PFSK-1 (cell line): ENCODE measurements around the gene KLC4.

Experiments
- FOXP2 ChIP-seq: optimal IDR thresholded peaks from 2 replicates; pipeline ENCODE3; 2011; ENCODE audit warnings: borderline replicate concordance, control low read depth, inconsistent platforms; ENCODE audit not compliant: insufficient read depth; ENCODE audit errors: extremely low read length, extremely low read depth
- POLR2AphosphoS5 ChIP-seq: IDR thresholded peaks from 2 replicates; pipeline ENCODE4 v1.6.1; 2012; ENCODE audit warnings: low read depth, mild to moderate bottlenecking, control low read depth, low read length, moderate library complexity
- SIN3A ChIP-seq: IDR thresholded peaks from 2 replicates; pipeline ENCODE4 v1.6.1; 2012; ENCODE audit warnings: mild to moderate bottlenecking, low read length, moderate library complexity, borderline replicate concordance; ENCODE audit not compliant: insufficient read depth
- TAF1 ChIP-seq: IDR thresholded peaks from 2 replicates; pipeline ENCODE4 v1.6.1; 2012; ENCODE audit warnings: low read length, control low read depth, borderline replicate concordance; ENCODE audit not compliant: insufficient read depth
- TF ChIP-seq, protein P1 (sequence below), 2 experiments: IDR thresholded peaks; 2 replicates each; pipeline versions ENCODE4 v1.6.1 to v1.8.0; 2011 to 2012; ENCODE audit warnings: low read depth in 2 of 2, low read length in 2 of 2, control low read depth in 1 of 2, inconsistent platforms in 1 of 2, mild to moderate bottlenecking in 1 of 2, moderate library complexity in 1 of 2; ENCODE audit not compliant: insufficient read depth in 1 of 2

The KLC4 gene

DNA sequence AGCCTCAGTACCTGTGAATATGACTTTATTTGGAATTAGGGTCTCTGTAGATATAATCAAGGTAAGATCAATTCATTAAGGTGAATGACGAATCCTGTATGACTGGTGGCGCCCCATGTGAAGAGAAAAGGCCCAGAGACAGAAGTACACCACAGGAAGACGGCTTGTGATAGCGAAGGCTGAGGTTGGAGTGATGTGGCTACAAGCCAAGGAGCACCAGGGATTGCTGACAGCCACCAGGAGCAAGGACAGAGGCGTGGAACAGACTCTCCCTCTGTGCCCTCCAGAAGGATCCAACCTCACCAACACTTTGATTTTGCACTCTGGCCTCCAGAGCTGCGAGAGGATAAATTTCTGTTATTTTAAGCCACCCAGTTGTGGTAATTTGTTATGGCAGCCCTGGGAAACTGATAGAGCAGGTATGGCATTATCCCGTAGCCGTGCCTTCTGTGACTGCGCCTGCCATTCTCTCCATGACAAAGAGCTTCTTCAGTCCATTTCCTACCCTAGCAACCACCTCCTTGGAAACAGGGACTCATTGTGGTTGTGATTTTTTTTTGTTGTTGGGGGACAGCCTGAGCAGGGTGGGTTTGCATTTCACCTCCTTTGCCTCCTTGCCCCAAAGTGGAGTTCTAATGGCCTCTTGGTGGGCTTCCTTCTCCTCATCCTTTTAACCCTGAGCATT, 46.2 kb downstream of the KLC4 start:
- no peak for TF ChIP-seq FOXP2
- no peak for TF ChIP-seq POLR2AphosphoS5
- TF ChIP-seq TAF1: no peak
- TF ChIP-seq SIN3A: no peak
- TF ChIP-seq, protein P1, sequence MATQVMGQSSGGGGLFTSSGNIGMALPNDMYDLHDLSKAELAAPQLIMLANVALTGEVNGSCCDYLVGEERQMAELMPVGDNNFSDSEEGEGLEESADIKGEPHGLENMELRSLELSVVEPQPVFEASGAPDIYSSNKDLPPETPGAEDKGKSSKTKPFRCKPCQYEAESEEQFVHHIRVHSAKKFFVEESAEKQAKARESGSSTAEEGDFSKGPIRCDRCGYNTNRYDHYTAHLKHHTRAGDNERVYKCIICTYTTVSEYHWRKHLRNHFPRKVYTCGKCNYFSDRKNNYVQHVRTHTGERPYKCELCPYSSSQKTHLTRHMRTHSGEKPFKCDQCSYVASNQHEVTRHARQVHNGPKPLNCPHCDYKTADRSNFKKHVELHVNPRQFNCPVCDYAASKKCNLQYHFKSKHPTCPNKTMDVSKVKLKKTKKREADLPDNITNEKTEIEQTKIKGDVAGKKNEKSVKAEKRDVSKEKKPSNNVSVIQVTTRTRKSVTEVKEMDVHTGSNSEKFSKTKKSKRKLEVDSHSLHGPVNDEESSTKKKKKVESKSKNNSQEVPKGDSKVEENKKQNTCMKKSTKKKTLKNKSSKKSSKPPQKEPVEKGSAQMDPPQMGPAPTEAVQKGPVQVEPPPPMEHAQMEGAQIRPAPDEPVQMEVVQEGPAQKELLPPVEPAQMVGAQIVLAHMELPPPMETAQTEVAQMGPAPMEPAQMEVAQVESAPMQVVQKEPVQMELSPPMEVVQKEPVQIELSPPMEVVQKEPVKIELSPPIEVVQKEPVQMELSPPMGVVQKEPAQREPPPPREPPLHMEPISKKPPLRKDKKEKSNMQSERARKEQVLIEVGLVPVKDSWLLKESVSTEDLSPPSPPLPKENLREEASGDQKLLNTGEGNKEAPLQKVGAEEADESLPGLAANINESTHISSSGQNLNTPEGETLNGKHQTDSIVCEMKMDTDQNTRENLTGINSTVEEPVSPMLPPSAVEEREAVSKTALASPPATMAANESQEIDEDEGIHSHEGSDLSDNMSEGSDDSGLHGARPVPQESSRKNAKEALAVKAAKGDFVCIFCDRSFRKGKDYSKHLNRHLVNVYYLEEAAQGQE (IDR thresholded peaks at IDR 0.05; ENCODE audit: insufficient read depth in 1 of 2, low read depth in 2 of 2, low read length in 2 of 2): no peak

DNA sequence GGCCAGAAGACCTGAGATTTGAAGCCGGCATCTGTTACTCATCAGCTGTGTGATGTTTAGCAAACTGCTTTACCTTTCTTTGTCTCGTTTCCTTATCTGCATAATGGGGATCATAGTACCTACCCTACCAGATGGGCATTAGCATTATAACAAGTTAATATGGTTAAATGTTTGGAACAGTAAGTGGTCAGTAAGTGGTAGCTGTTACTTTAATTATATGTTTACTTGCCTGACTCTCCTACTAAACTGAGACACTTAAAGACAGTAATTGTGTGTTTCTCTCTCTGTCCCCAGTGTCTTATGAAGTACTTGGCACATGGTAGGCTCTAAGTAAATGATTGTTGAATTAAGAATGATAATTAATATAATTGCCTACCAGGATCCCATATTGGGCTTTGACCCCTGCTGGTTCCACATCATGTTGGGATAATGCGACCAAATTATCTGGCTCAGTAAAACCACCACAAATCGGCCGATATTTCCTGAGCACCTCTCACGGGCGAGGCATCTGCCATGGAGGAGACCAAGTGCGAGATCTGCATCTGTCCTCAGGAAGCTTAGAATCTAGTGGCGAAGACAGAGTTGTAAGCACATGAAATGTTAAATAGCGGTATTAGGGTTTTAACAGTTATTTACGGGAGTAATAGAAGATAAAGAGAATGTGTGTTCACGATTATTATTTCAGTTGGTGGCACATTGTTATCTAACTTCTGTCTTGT, 48.1 kb downstream of the KLC4 start:
- TF ChIP-seq POLR2AphosphoS5 (no peak), TAF1 (no peak), SIN3A (no peak), FOXP2 (no peak)
- TF ChIP-seq, protein P1 (IDR thresholded peaks at IDR 0.05; ENCODE audit: insufficient read depth in 1 of 2, low read depth in 2 of 2, low read length in 2 of 2): no peak

DNA sequence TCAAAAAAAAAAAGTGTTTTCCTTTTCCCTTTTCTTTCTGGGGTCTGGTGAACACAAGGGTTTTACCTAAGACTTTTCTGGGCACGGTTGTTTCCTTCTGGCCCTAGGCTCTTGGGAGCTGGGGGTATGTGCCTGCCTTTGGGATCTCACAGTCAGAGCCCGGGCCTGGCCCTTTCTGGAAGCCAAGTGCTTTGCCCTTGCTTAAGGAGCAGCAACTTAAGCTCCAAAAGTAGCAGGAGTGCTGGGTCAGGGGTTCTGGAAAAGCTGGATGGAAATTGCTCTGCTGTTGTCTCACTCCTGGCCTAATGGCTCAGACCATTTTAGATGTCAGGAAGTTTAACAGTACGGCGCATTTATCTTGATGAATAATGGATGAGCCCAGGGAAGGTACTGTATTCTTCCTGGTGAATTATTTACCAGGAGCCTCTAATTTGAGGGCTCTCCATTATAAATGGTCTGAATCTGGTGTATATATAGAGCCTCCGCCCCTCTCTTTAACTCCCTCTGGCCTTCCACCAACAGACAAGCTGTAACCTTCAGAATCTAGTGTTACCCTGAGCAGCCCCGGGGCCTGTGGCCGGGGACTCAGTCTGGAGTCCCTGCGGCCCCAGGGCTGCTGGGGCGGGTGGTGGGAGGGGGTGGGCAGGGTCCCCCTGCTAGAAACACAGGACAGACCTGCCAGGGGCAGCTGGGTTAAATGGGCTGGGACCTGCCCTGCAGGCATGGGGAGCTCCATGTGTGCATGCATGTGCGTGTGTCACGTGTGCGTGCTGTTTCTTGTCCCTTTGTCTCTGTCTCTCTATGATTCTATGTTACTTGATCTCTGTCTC, 54.2 kb downstream of the KLC4 start:
- TF ChIP-seq TAF1: no peak
- TF ChIP-seq, protein P1 (IDR thresholded peaks at IDR 0.05; ENCODE audit: insufficient read depth in 1 of 2, low read depth in 2 of 2, low read length in 2 of 2): no peak
- no peak for TF ChIP-seq POLR2AphosphoS5
- TF ChIP-seq FOXP2: no peak
- TF ChIP-seq SIN3A: no peak

DNA sequence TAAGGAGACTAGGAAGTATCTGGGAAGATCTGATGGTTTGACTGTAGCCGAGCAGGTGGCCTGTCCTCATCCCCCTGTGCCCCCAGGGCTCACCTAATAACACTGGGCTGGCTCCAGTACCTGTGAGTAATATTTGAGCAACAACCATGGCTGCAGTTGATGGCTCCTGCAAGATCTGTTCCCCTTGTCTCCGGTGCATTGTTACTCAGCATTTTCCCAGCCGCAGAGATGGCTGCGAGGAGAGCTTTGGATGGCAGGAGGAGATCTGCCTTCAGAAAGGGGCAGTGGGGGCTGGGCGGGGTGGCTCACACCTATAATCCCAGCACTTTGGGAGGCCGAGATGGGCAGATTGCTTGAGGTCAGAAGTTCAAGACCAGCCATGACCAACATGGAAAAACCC, 55.9 kb downstream of the KLC4 start:
- TF ChIP-seq FOXP2: no peak
- TF ChIP-seq TAF1: no peak
- TF ChIP-seq, protein P1 (IDR thresholded peaks at IDR 0.05; ENCODE audit: insufficient read depth in 1 of 2, low read depth in 2 of 2, low read length in 2 of 2): no peak
- TF ChIP-seq POLR2AphosphoS5: no peak
- TF ChIP-seq SIN3A: no peak
